Astrocyte (in vitro differentiated cells and primary cell): ENCODE results near the gene ZDHHC14. TPM values are rescaled to one million over a fixed set of nuclear protein-coding genes. Genes with fewer than 3 reads are reported as not detected.

Source experiments
- DNase-seq: peaks from one replicate; pipeline ENCODE4 v3.0.0-alpha.2; 2010; ENCODE audit warnings: low read depth
- FAIRE-seq: peaks from 2 replicates; lab custom pipeline; 2011; peaks lifted over from hg19 to GRCh38; lab: Jason Lieb, UNC
- H2AFZ ChIP-seq: 2 replicates; pipeline ENCODE4 v1.6.0; 2012; ENCODE audit warnings: low read depth, low read length, inconsistent platforms
- H3K27ac ChIP-seq: 2 replicates; pipeline ENCODE4 v1.5.1; 2011; ENCODE audit warnings: low read depth, low read length, inconsistent platforms
- H3K27me3 ChIP-seq: 2 replicates; pipeline ENCODE4 v1.6.0; 2011; ENCODE audit warnings: low read length, inconsistent platforms; ENCODE audit not compliant: insufficient read depth
- H3K36me3 ChIP-seq: 2 replicates; pipeline ENCODE4 v1.5.1; 2011; ENCODE audit warnings: low read length, inconsistent platforms; ENCODE audit not compliant: insufficient read depth
- H3K4me1 ChIP-seq: 2 replicates; pipeline ENCODE4 v1.5.1; 2011; ENCODE audit warnings: low read length, inconsistent platforms; ENCODE audit not compliant: insufficient read depth
- H3K4me2 ChIP-seq: 2 replicates; pipeline ENCODE4 v1.6.0; 2012; ENCODE audit warnings: low read length, inconsistent platforms
- H3K4me3 ChIP-seq: 2 replicates; pipeline ENCODE4 v1.5.1; 2011; ENCODE audit warnings: low read depth, mild to moderate bottlenecking, low read length, inconsistent platforms; ENCODE audit not compliant: insufficient read depth
- H3K79me2 ChIP-seq: 2 replicates; pipeline ENCODE4 v1.6.0; 2012; ENCODE audit warnings: mild to moderate bottlenecking, low read length, inconsistent platforms; ENCODE audit not compliant: insufficient read depth
- H3K9ac ChIP-seq: 2 replicates; pipeline ENCODE4 v1.6.0; 2012; ENCODE audit warnings: mild to moderate bottlenecking, low read length, inconsistent platforms
- H3K9me3 ChIP-seq: 2 replicates; pipeline ENCODE4 v1.5.1; 2012; ENCODE audit warnings: low read depth, mild to moderate bottlenecking, low read length, inconsistent platforms; ENCODE audit not compliant: insufficient read depth
- H4K20me1 ChIP-seq: 2 replicates; pipeline ENCODE4 v1.6.0; 2012; ENCODE audit warnings: low read length, inconsistent platforms; ENCODE audit not compliant: insufficient read depth
- H3K27ac Mint-ChIP-seq: one replicate; pipeline ENCODE4 v1.8.0; 2021; ENCODE audit warnings: mild to moderate bottlenecking, mixed read lengths; ENCODE audit not compliant: unreplicated experiment
- H3K27me3 Mint-ChIP-seq: one replicate; pipeline ENCODE4 v1.8.0; 2021; ENCODE audit warnings: low read depth, mixed read lengths; ENCODE audit not compliant: unreplicated experiment
- H3K36me3 Mint-ChIP-seq: one replicate; pipeline ENCODE4 v1.8.0; 2021; ENCODE audit warnings: low read depth, mixed read lengths; ENCODE audit not compliant: unreplicated experiment
- H3K4me1 Mint-ChIP-seq: one replicate; pipeline ENCODE4 v1.8.0; 2021; ENCODE audit warnings: low read depth, mixed read lengths; ENCODE audit not compliant: unreplicated experiment
- H3K4me3 Mint-ChIP-seq: one replicate; pipeline ENCODE4 v1.8.0; 2021; ENCODE audit warnings: mild to moderate bottlenecking, moderate library complexity, mixed read lengths; ENCODE audit not compliant: unreplicated experiment
- H3K9me3 Mint-ChIP-seq: one replicate; pipeline ENCODE4 v1.8.0; 2021; ENCODE audit warnings: mild to moderate bottlenecking, mixed read lengths; ENCODE audit not compliant: unreplicated experiment
- CTCF ChIP-seq: IDR thresholded peaks from 2 replicates; pipeline ENCODE4 v1.5.1; 2011; ENCODE audit warnings: low read depth, mild to moderate bottlenecking, inconsistent platforms, low read length, moderate library complexity; ENCODE audit not compliant: insufficient read depth
- EZH2 ChIP-seq: IDR thresholded peaks from 2 replicates; pipeline ENCODE4 v1.6.1; 2012; ENCODE audit warnings: mild to moderate bottlenecking, low read length, inconsistent platforms; ENCODE audit not compliant: insufficient read depth
- total RNA-seq: library from RNA; stranded (reverse); gene quantifications from 2 replicates; pipeline ENCODE4 v1.2.1, GENCODE V29; 2021

Gene ZDHHC14
- total RNA-seq, 1 donor from 2014 or later = 7.2 TPM

GRCh38 chr6:157549468-157549745 is 168.4 kb downstream of the ZDHHC14 start:
- TF ChIP-seq CTCF = no peak
- TF ChIP-seq EZH2 = no peak

GRCh38 chr6:157550114-157550989 is 169.4 kb downstream of the ZDHHC14 start:
- Mint-ChIP-seq H3K9me3 (peaks cover 5% of the 10 kb centered on the region), H3K27ac (no peak overlapping the region), H3K27me3 (peaks cover 41% of the 10 kb centered on the region), H3K4me1 (peaks cover 11% of the 10 kb centered on the region), H3K4me3 (no peak overlapping the region), H3K36me3 (peaks cover 17% of the 10 kb centered on the region)
- Histone ChIP-seq H3K9me3 (no peaks in the 10 kb centered on the region), H4K20me1 (no peaks in the 10 kb centered on the region), H3K4me3 (no peak overlapping the region), H2AFZ (no peak overlapping the region), H3K36me3 (no peaks in the 10 kb centered on the region), H3K79me2 (no peaks in the 10 kb centered on the region), H3K27me3 (peaks cover 2% of the 10 kb centered on the region), H3K4me1 (no peaks in the 10 kb centered on the region), H3K4me2 (no peak overlapping the region), H3K9ac (no peak overlapping the region), H3K27ac (no peak overlapping the region)
- no peak for FAIRE-seq
- DNase-seq = no peak
- TF ChIP-seq CTCF (no peak), EZH2 (no peak)

More at GRCh38 chr6:157549468-157549745, 168.4 kb downstream of the ZDHHC14 start:
- Histone ChIP-seq H3K9me3 (no peaks in the 10 kb centered on the region), H3K4me1 (no peaks in the 10 kb centered on the region), H2AFZ (no peak overlapping the region), H3K27me3 (peaks cover 2% of the 10 kb centered on the region), H3K36me3 (no peaks in the 10 kb centered on the region), H4K20me1 (no peaks in the 10 kb centered on the region), H3K79me2 (no peaks in the 10 kb centered on the region), H3K27ac (no peak overlapping the region), H3K4me3 (no peak overlapping the region), H3K4me2 (no peak overlapping the region), H3K9ac (no peak overlapping the region)
- Mint-ChIP-seq H3K36me3 (peaks cover 20% of the 10 kb centered on the region), H3K27me3 (peaks cover 43% of the 10 kb centered on the region), H3K4me3 (no peak overlapping the region), H3K27ac (no peak overlapping the region), H3K4me1 (peaks cover 11% of the 10 kb centered on the region), H3K9me3 (peaks cover 5% of the 10 kb centered on the region)
- FAIRE-seq (no peak), DNase-seq (no peak)
